Fibroblast of skin of scalp (primary cell): ENCODE results near the gene NAA38.

ENCODE experiments used
- DNase-seq: peaks from one replicate; pipeline ENCODE4 v3.0.0-alpha.2; 2013

Gene NAA38

GRCh38 chr17:7841396-7841914, 15.9 kb downstream of the NAA38 start:
- DNase-seq = peak; percentile 95

GRCh38 chr17:7840875-7841274, 16.5 kb downstream of the NAA38 start:
- no peak for DNase-seq

- no peak for DNase-seq
Measured at GRCh38 chr17:7840441-7840840, 16.9 kb downstream of the NAA38 start.

GRCh38 chr17:7839876-7840261, 17.5 kb downstream of the NAA38 start:
- peak; percentile 69 for DNase-seq

- no peak for DNase-seq
Measured at GRCh38 chr17:7839190-7839875, 18.0 kb downstream of the NAA38 start.

GRCh38 chr17:7838090-7839075, 19.0 kb downstream of the NAA38 start:
- DNase-seq = peak; percentile 91

GRCh38 chr17:7837408-7838088, 19.8 kb downstream of the NAA38 start:
- DNase-seq = no peak

GRCh38 chr17:7836596-7837407, 20.6 kb downstream of the NAA38 start:
- peak; percentile 96 for DNase-seq

GRCh38 chr17:7835814-7836595, 21.4 kb downstream of the NAA38 start:
- peak; percentile 78 for DNase-seq

- DNase-seq = peak; percentile 100
Measured at GRCh38 chr17:7834957-7835813, 22.2 kb downstream of the NAA38 start.

GRCh38 chr17:7834542-7834956, 22.8 kb downstream of the NAA38 start:
- no peak for DNase-seq

GRCh38 chr17:7833795-7834541, 23.4 kb downstream of the NAA38 start, which contains the start of gene KDM6B:
KDM6B (plus strand) TSS chr17:7834217; CDS start chr17:7845555, 11,338 bp downstream.
- peak; percentile 87 for DNase-seq

GRCh38 chr17:7833011-7833794, 24.2 kb downstream of the NAA38 start:
- DNase-seq = no peak

- no peak for DNase-seq
Measured at GRCh38 chr17:7832431-7832830, 24.9 kb downstream of the NAA38 start.

GRCh38 chr17:7831233-7831632, 26.1 kb downstream of the NAA38 start:
- no peak for DNase-seq

GRCh38 chr17:7830616-7831015, 26.7 kb downstream of the NAA38 start:
- DNase-seq = no peak

GRCh38 chr17:7825206-7825990, 32.0 kb downstream of the NAA38 start:
- peak; percentile 16 for DNase-seq
